ENCODE data around the gene DRAXIN.

The DRAXIN gene

DNA sequence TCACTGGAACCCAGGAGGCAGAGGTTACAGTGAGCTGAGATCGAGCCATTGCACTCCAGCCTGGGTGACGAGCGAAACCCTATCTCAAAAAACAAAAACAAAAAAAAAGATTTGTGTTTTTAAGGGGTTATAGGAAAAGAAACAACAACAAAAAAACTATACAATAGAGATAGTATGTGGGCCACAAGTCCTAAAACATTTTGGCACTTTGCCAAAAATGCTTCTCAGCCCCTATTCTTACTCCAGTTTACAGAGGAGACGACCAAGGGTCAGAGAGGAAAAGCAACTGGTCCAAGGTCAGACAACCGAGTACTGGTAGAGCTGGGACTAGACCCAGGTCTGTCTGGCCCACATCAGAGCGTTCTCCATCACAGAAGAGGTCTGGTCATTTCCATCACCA is 33.9 kb upstream of the DRAXIN start:
- TF ChIP-seq, protein P1, sequence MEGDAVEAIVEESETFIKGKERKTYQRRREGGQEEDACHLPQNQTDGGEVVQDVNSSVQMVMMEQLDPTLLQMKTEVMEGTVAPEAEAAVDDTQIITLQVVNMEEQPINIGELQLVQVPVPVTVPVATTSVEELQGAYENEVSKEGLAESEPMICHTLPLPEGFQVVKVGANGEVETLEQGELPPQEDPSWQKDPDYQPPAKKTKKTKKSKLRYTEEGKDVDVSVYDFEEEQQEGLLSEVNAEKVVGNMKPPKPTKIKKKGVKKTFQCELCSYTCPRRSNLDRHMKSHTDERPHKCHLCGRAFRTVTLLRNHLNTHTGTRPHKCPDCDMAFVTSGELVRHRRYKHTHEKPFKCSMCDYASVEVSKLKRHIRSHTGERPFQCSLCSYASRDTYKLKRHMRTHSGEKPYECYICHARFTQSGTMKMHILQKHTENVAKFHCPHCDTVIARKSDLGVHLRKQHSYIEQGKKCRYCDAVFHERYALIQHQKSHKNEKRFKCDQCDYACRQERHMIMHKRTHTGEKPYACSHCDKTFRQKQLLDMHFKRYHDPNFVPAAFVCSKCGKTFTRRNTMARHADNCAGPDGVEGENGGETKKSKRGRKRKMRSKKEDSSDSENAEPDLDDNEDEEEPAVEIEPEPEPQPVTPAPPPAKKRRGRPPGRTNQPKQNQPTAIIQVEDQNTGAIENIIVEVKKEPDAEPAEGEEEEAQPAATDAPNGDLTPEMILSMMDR (IDR thresholded peaks at IDR 0.05; ENCODE audit: low read depth, low read length), result no peak
- H3K4me3 ChIP-seq (ENCODE audit: low read depth, low read length), result no peak overlapping the region

DNA sequence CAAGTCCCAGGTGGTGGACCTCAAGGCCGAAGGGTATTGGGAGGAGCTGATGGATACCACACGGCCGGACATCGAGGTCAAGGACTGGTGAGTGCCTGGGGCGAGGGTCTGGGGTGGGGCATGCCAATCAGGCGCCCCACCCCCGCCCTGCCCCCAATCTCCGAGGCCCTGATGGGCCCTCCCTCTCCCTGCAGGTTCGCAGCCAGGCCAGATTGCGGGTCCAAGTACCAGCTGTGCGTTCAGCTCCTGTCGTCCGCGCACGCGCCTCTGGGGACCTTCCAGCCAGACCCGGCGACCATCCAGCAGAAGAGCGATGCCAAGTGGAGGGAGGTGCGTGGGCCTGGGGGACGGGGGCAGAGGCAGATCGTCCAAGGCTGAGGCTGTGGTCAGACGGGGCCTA is 33.0 kb upstream of the DRAXIN start:
- H3K4me3 ChIP-seq (ENCODE audit: low read depth, low read length), result no peak overlapping the region
- TF ChIP-seq, protein P1 (IDR thresholded peaks at IDR 0.05; ENCODE audit: low read depth, low read length), result no peak

DNA sequence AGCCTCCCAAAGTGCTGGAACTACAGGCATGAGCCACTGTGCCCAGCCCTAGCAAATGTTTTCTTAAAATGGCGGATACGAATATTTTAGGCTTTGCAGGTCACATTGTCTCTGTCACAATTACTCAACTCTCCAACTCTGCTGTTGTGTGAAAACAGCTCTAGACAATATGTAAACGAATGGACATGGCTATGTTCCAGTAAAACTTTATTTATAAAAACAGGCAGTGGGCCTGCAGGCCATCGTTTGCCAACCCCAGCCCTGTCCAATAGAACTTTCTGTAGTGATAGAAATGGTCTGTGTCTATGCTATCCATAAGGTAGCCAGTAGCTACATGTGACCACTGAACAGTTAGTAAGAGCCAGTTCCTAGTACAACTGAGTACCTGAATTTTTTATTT is 31.8 kb upstream of the DRAXIN start:
- TF ChIP-seq, protein P1 (IDR thresholded peaks at IDR 0.05; ENCODE audit: low read depth, low read length), result no peak
- no peak overlapping the region for H3K4me3 ChIP-seq (ENCODE audit: low read depth, low read length)

DNA sequence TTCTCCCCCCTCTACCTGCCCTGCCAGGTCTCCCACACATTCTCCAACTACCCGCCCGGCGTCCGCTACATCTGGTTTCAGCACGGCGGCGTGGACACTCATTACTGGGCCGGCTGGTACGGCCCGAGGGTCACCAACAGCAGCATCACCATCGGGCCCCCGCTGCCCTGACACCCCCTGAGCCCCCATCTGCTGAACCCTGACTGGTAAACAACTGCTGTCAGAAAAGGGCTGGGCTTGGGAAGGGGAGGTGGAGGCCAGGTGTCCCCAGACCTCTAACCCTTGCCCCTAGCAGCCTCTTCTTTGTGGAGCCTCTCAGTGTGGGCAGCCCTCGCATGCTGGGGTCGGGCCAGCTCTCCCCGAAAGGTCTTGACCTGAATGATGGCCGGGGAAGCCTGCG is 30.4 kb upstream of the DRAXIN start:
- TF ChIP-seq, protein P1 (IDR thresholded peaks at IDR 0.05; ENCODE audit: low read depth, low read length), result no peak
- H3K4me3 ChIP-seq (ENCODE audit: low read depth, low read length), result no peak overlapping the region

DNA sequence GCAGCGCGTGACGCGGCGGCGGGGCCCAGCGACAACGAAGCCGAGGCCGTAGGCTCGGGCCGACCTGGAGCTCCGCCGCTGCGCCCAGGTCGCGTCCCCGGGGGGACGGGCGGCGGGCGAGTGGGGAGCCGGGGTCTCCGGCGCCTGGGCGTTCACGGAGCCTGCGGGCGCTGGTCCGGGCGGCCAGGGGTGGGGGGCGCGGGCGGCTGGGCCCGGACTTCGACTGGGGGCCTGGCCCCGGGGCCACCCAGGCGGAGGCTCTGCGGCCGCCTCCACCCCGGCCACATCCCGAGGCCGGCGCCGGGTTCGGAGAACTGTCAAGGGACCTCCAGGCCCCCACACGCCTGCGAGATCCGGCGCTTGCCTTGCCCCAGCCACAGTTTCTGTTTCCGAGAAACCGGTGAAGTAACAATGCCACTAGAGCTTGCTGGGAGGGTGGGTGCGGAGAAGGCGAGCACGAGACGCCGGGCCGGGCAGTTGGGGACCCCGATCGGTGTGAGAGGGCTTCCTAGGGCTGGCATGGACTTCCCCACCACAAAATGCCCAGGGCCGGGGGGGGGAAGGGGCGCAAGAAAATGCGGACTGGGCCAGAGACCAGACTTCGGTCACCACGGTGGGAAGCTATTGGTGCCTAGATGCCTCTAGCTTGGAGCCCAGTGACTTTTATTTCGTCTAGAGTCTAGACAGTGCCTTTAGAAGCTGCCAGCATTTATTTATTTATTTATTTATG is 27.0 kb upstream of the DRAXIN start:
- TF ChIP-seq, protein P1 (IDR thresholded peaks at IDR 0.05; ENCODE audit: low read depth, low read length), result no peak

DNA sequence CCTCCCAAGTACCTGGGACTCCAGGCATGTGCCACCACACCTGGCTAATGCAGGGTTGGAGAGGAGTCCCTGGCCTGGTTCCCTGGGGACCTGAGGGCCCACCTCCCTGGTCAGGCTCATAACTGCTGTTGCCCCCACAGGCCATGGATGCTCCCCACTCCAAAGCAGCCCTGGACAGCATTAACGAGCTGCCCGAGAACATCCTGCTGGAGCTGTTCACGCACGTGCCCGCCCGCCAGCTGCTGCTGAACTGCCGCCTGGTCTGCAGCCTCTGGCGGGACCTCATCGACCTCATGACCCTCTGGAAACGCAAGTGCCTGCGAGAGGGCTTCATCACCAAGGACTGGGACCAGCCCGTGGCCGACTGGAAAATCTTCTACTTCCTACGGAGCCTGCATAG is 23.0 kb upstream of the DRAXIN start:
- TF ChIP-seq, protein P1 (IDR thresholded peaks at IDR 0.05; ENCODE audit: low read depth, low read length), result no peak
- H3K4me3 ChIP-seq (ENCODE audit: low read depth, low read length), result no peak overlapping the region

More for the DNA sequence above, 27.0 kb upstream of the DRAXIN start:
- peak overlapping the region; percentile 50 for H3K4me3 ChIP-seq (ENCODE audit: low read depth, low read length)

DNA sequence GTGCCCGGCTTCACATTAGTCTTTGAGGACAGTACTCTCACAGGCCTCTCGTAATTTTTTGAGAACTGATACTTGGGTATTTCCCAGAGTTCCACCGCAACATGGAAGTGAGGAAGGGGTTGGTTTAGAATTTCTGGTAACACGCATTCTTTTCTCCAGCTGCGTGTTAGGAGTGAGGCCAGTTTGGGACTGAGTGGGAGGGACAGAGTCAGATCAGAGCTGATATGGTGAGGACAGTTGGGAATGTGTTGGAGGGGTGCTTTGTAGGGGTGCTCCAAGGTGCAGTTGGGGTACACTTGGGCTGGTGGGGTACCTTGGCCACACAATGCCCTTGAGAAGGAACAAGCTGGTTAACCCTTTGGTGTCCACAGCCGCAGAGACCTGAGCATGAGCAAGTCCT is 20.8 kb upstream of the DRAXIN start:
- TF ChIP-seq, protein P1 (IDR thresholded peaks at IDR 0.05; ENCODE audit: low read depth, low read length), result no peak
- no peak overlapping the region for H3K4me3 ChIP-seq (ENCODE audit: low read depth, low read length)
